ENCODE measurements around the gene TRAK2.
"Not testable (repeated sequence)": the region's sequence is repeated elsewhere in the genome, so short reads cannot be mapped to it uniquely, and the experiment has no call there.

Gene TRAK2, protein sequence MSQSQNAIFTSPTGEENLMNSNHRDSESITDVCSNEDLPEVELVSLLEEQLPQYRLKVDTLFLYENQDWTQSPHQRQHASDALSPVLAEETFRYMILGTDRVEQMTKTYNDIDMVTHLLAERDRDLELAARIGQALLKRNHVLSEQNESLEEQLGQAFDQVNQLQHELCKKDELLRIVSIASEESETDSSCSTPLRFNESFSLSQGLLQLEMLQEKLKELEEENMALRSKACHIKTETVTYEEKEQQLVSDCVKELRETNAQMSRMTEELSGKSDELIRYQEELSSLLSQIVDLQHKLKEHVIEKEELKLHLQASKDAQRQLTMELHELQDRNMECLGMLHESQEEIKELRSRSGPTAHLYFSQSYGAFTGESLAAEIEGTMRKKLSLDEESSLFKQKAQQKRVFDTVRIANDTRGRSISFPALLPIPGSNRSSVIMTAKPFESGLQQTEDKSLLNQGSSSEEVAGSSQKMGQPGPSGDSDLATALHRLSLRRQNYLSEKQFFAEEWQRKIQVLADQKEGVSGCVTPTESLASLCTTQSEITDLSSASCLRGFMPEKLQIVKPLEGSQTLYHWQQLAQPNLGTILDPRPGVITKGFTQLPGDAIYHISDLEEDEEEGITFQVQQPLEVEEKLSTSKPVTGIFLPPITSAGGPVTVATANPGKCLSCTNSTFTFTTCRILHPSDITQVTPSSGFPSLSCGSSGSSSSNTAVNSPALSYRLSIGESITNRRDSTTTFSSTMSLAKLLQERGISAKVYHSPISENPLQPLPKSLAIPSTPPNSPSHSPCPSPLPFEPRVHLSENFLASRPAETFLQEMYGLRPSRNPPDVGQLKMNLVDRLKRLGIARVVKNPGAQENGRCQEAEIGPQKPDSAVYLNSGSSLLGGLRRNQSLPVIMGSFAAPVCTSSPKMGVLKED

GRCh38 chr2:201451292-201452057, at the start of gene TRAK2, which contains the start of gene STRADB:
TSS of gene TRAK2 (minus strand) at chr2:201451458. CDS start at chr2:201420507, 30,951 bp downstream.
TSS of gene STRADB (plus strand) at chr2:201451740. CDS start at chr2:201454841, 3,101 bp downstream.
- H3K27ac ChIP-seq: peak within 1 kb of the TSS; percentile 80

GRCh38 chr2:201500534-201500933, 49.3 kb upstream of the TRAK2 start:
- no peak for TF ChIP-seq ZFX (IDR thresholded peaks at IDR 0.05; ENCODE audit: borderline replicate concordance)
- TF ChIP-seq, protein P1, sequence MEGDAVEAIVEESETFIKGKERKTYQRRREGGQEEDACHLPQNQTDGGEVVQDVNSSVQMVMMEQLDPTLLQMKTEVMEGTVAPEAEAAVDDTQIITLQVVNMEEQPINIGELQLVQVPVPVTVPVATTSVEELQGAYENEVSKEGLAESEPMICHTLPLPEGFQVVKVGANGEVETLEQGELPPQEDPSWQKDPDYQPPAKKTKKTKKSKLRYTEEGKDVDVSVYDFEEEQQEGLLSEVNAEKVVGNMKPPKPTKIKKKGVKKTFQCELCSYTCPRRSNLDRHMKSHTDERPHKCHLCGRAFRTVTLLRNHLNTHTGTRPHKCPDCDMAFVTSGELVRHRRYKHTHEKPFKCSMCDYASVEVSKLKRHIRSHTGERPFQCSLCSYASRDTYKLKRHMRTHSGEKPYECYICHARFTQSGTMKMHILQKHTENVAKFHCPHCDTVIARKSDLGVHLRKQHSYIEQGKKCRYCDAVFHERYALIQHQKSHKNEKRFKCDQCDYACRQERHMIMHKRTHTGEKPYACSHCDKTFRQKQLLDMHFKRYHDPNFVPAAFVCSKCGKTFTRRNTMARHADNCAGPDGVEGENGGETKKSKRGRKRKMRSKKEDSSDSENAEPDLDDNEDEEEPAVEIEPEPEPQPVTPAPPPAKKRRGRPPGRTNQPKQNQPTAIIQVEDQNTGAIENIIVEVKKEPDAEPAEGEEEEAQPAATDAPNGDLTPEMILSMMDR (IDR thresholded peaks at IDR 0.05): no peak
- no peak overlapping the region for H3K27ac ChIP-seq

More at GRCh38 chr2:201451292-201452057, at the start of gene TRAK2, which contains the start of gene STRADB:
- TF ChIP-seq, protein P1 (IDR thresholded peaks at IDR 0.05): peak; percentile 42
- no peak for TF ChIP-seq ZFX (IDR thresholded peaks at IDR 0.05; ENCODE audit: borderline replicate concordance)

DNA sequence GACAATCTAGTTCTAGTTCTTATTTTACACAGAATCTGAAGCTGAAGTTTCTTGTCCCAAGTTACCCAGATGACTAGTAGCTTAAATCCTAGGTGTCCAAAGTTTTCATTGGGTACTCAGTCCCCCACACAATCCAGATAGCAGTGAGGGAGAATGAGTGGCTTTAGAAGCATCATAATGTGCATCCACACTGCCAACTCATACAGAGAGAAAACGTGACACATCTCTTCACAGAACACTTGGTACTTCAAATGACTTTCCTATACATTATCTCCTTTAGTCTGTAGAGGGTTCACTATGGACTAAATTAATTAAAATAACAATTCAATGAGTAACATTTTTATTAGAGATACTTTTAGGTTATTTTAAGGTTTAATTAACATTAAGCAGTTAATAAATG, 45.5 kb upstream of the TRAK2 start:
- H3K27ac ChIP-seq: no peak overlapping the region
- no peak for TF ChIP-seq ZFX (IDR thresholded peaks at IDR 0.05; ENCODE audit: borderline replicate concordance)
- TF ChIP-seq, protein P1 (IDR thresholded peaks at IDR 0.05): no peak

GRCh38 chr2:201490291-201490690, 39.0 kb upstream of the TRAK2 start:
- no peak overlapping the region for H3K27ac ChIP-seq
- TF ChIP-seq, protein P1 (IDR thresholded peaks at IDR 0.05): no peak
- no peak for TF ChIP-seq ZFX (IDR thresholded peaks at IDR 0.05; ENCODE audit: borderline replicate concordance)

- no peak overlapping the region for H3K27ac ChIP-seq
These were observed 33.5 kb upstream of the TRAK2 start for GRCh38 chr2:201484805-201485204.

GRCh38 chr2:201483758-201484157, 32.5 kb upstream of the TRAK2 start:
- H3K27ac ChIP-seq: not testable (repeated sequence)

More at GRCh38 chr2:201484805-201485204, 33.5 kb upstream of the TRAK2 start:
- TF ChIP-seq, protein P1 (IDR thresholded peaks at IDR 0.05): no peak
- TF ChIP-seq ZFX (IDR thresholded peaks at IDR 0.05; ENCODE audit: borderline replicate concordance): no peak

- H3K27ac ChIP-seq: no peak overlapping the region
- TF ChIP-seq, protein P1 (IDR thresholded peaks at IDR 0.05): no peak
- no peak for TF ChIP-seq ZFX (IDR thresholded peaks at IDR 0.05; ENCODE audit: borderline replicate concordance)
These were observed 32.1 kb upstream of the TRAK2 start for GRCh38 chr2:201483342-201483741.

Data from 22Rv1 (cell line).